GM12874 (cell line): ENCODE results near the gene ABCB8.

Experiments used
- TF ChIP-seq, protein P1 (sequence below): IDR thresholded peaks from 2 replicates; pipeline ENCODE4 v1.5.1; 2011; ENCODE audit warnings: low read depth, mild to moderate bottlenecking, control low read depth, low read length, moderate library complexity; ENCODE audit not compliant: insufficient read depth

The ABCB8 gene

GRCh38 chr7:151053751-151054150, 25.5 kb downstream of the ABCB8 start:
- TF ChIP-seq, protein P1, sequence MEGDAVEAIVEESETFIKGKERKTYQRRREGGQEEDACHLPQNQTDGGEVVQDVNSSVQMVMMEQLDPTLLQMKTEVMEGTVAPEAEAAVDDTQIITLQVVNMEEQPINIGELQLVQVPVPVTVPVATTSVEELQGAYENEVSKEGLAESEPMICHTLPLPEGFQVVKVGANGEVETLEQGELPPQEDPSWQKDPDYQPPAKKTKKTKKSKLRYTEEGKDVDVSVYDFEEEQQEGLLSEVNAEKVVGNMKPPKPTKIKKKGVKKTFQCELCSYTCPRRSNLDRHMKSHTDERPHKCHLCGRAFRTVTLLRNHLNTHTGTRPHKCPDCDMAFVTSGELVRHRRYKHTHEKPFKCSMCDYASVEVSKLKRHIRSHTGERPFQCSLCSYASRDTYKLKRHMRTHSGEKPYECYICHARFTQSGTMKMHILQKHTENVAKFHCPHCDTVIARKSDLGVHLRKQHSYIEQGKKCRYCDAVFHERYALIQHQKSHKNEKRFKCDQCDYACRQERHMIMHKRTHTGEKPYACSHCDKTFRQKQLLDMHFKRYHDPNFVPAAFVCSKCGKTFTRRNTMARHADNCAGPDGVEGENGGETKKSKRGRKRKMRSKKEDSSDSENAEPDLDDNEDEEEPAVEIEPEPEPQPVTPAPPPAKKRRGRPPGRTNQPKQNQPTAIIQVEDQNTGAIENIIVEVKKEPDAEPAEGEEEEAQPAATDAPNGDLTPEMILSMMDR, result no peak

- TF ChIP-seq, protein P1, result no peak
Observed at GRCh38 chr7:151056283-151056665, 28.0 kb downstream of the ABCB8 start.

- TF ChIP-seq, protein P1, result no peak
Observed at GRCh38 chr7:151056666-151057505, 28.6 kb downstream of the ABCB8 start.

DNA sequence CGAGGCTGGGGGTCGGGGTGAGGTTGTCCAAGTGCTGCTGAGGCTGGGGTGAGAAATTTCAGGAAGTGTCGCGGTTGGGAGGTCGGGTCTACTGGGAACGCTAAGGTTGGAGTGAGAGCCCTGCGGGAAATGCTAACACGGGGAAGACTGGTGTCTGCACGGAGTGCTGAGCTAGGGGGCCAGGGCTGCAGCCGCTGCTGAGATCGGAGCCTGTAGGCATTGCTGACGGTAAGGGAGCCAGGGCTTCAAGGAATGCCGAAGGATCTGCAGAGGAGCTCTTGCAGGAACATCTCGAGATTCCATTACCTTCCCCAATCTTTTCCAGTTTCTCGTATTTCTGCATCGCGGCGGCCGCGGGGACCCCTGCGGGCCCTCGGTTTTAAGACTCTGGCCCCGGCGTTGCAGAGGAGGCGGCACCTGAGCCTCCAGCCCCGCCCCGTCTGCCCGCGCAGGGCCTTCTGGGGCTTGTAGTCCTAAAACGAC, 29.3 kb downstream of the ABCB8 start, which contains the start of gene CDK5:
Gene CDK5 (minus strand): TSS at position 392 of the 483 bp plus-strand sequence. CDS start 49 bp downstream, at position 343.
- TF ChIP-seq, protein P1, result no peak

- TF ChIP-seq, protein P1, result no peak
Observed at GRCh38 chr7:151057989-151058780, 29.9 kb downstream of the ABCB8 start.

- TF ChIP-seq, protein P1, result no peak
Observed at GRCh38 chr7:151058781-151059366, 30.6 kb downstream of the ABCB8 start.
